Testis (tissue), 3 donors: ENCODE results near the gene SHISA6. TPM values are rescaled to one million over a fixed set of nuclear protein-coding genes. Genes with fewer than 3 reads are reported as not detected.

Source experiments
- DNase-seq: peaks from one replicate; pipeline ENCODE4 v3.0.0-alpha.2; 2019
- H3K27ac ChIP-seq, 2 donors: fragments of 200-600 bp; sonication (generic); one replicate each; pipeline ENCODE4 v1.5.1; 2019
- H3K27me3 ChIP-seq: fragments of 200-600 bp; sonication (generic); one replicate; pipeline ENCODE4 v1.5.1; 2019
- H3K36me3 ChIP-seq: fragments of 200-600 bp; sonication (generic); one replicate; pipeline ENCODE4 v1.5.1; 2017; ENCODE audit warnings: low read depth; ENCODE audit errors: missing control alignments
- H3K4me1 ChIP-seq: fragments of 200-600 bp; sonication (generic); one replicate; pipeline ENCODE4 v1.5.1; 2019
- H3K4me3 ChIP-seq, 2 donors: fragments of 200-600 bp; sonication (generic); one replicate each; pipeline ENCODE4 v1.5.1; 2017 to 2019
- H3K9me3 ChIP-seq: fragments of 200-600 bp; sonication (generic); one replicate; pipeline ENCODE4 v1.5.1; 2017
- POLR2A ChIP-seq: fragments of 450-650 bp; IDR thresholded peaks from one replicate; pipeline ENCODE4 v1.6.1; 2017; ENCODE audit warnings: antibody characterized with exemption, mild to moderate bottlenecking, moderate library complexity
- WGBS, 2 donors: methylation state at CpG; one replicate each; pipeline ENCODE4 v1.1.5; 2018; 5-methylcytosine and 5-hydroxymethylcytosine counted together
- intact Hi-C: fragments of 100-400 bp; cut with DNase I; formaldehyde crosslinking; loops from one replicate; pipeline ENCODE4 v1.15.1; 2023; ENCODE audit warnings: low total_unique reads
- polyA plus RNA-seq: library from polyadenylated mRNA; stranded (reverse); fragments of 350-450 nt; fragmentation: Illumina TruSeq; extraction: RNeasy Lipid Tissue Mini Kit (QIAGEN cat#74804); gene quantifications from one replicate; pipeline ENCODE4 v1.2.3, GENCODE V29; 2014; ENCODE audit warnings: low read depth, low replicate concordance; ENCODE audit not compliant: insufficient read depth
- total RNA-seq, 2 donors: library from RNA; depleted of rRNA; stranded (reverse); fragments of >200 nt; gene quantifications; one replicate each; pipeline ENCODE4 v1.2.3, GENCODE V29; 2016
- TF ChIP-seq, protein P1 (sequence below), 3 experiments: fragments of 450-650 bp in 2 of 3; fragments of 200-600 bp in 1 of 3; sonication (generic) in 1 of 3; IDR thresholded peaks; one replicate each; pipeline ENCODE4 v1.5.1; 2016 to 2019; ENCODE audit warnings: antibody characterized with exemption in 3 of 3, mild to moderate bottlenecking in 2 of 3, moderate library complexity in 1 of 3

Gene SHISA6
- total and polyA plus RNA-seq, 3 donors from 2014 or later = 4.0 to 10.3 (median 7.5) TPM

DNA sequence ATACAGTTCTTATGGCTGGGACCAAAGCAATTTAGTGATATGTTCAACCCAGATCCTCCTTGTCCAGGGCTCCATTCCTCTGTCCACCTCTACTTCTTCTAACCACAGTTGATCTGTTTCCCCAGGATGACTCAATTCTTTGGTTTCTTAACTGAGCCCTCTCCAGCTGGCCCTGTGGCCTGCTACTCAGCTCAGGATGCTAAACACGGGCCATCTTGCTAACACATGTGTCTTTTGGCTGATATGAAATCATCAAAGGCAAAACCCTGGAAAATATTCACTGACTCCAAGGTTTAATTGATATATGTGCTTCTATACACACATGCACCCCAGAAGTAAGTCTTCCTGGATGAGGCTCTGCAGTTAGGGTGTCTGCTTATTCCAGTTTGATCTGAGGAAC is 43.8 kb downstream of the SHISA6 start:
- Histone ChIP-seq H3K4me3 (no peak overlapping the region), H3K27me3 (no peaks in the 10 kb centered on the region), H3K4me1 (peaks cover under 1% of the 10 kb centered on the region), H3K9me3 (no peaks in the 10 kb centered on the region), H3K36me3 (no peaks in the 10 kb centered on the region), H3K27ac (no peak overlapping the region)
- no peak for DNase-seq
- TF ChIP-seq, protein P1, sequence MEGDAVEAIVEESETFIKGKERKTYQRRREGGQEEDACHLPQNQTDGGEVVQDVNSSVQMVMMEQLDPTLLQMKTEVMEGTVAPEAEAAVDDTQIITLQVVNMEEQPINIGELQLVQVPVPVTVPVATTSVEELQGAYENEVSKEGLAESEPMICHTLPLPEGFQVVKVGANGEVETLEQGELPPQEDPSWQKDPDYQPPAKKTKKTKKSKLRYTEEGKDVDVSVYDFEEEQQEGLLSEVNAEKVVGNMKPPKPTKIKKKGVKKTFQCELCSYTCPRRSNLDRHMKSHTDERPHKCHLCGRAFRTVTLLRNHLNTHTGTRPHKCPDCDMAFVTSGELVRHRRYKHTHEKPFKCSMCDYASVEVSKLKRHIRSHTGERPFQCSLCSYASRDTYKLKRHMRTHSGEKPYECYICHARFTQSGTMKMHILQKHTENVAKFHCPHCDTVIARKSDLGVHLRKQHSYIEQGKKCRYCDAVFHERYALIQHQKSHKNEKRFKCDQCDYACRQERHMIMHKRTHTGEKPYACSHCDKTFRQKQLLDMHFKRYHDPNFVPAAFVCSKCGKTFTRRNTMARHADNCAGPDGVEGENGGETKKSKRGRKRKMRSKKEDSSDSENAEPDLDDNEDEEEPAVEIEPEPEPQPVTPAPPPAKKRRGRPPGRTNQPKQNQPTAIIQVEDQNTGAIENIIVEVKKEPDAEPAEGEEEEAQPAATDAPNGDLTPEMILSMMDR (IDR thresholded peaks at IDR 0.05) = no peak
- no peak for TF ChIP-seq POLR2A
- WGBS, 2 donors = 42 to 43% methylated on average over 1 of the region's 1 CpG
- intact Hi-C loops = no loop called here

DNA sequence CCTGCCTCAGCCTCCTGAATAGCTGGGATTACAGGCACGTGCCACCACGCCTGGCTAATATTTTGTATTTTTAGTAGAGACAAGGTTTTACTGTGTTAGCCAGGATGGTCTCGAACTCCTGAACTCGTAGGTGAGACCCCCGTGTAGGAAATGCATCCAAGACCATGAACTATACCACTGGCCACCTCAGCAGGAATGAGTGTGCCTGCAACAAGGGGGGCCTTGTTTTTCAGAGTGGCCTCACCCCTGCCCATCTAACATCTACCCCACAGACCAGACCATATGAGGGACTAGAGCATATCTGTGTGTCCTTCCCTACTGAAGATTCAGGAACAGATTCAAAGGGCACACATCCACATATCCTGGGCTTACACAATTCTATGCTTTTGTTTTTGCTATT is 44.9 kb downstream of the SHISA6 start:
- Histone ChIP-seq H3K36me3 (no peaks in the 10 kb centered on the region), H3K9me3 (no peaks in the 10 kb centered on the region), H3K27me3 (no peaks in the 10 kb centered on the region), H3K4me1 (no peaks in the 10 kb centered on the region), H3K27ac (no peak overlapping the region), H3K4me3 (no peak overlapping the region)
- WGBS, 2 donors = 70 to 91% methylated on average over 5 of the region's 5 CpGs
- no peak for TF ChIP-seq POLR2A
- TF ChIP-seq, protein P1 (IDR thresholded peaks at IDR 0.05) = no peak
- no peak for DNase-seq
- intact Hi-C loops = no loop called here

DNA sequence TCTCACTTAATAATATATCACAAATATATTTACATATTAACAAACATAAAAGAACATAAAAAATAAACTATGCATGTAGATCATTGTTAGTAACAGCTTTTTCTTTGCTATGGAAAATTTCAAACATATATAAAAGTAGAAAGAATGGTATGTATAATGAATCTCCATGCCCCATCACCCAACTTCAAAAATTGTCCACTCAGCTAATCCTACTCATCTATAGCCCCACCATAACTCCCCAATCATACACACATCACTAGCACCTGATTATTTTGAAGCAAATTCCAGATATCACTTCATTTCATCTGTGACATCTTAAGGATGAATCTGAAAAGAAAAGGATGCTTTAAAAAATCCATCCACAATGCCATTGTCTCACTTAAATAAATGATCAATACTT is 46.8 kb downstream of the SHISA6 start:
- H3K27me3 ChIP-seq = no peaks in the 10 kb centered on the region
- H3K27ac ChIP-seq = no peak overlapping the region
- H3K4me3 ChIP-seq = no peak overlapping the region
- no peaks in the 10 kb centered on the region for H3K36me3 ChIP-seq
- H3K9me3 ChIP-seq = no peaks in the 10 kb centered on the region
- TF ChIP-seq, protein P1 (IDR thresholded peaks at IDR 0.05) = no peak
- TF ChIP-seq POLR2A = no peak
- no peaks in the 10 kb centered on the region for H3K4me1 ChIP-seq
- no peak for DNase-seq
- intact Hi-C loops = no loop called here

GRCh38 chr17:11290814-11291213 is 49.8 kb downstream of the SHISA6 start:
- Histone ChIP-seq H3K27ac (no peak overlapping the region), H3K27me3 (no peaks in the 10 kb centered on the region), H3K9me3 (no peaks in the 10 kb centered on the region), H3K4me3 (no peak overlapping the region), H3K36me3 (no peaks in the 10 kb centered on the region), H3K4me1 (no peaks in the 10 kb centered on the region)
- 96% methylated on average over 7 of the region's 7 CpGs for WGBS, 2 donors
- intact Hi-C loops = no loop called here
- no peak for TF ChIP-seq POLR2A
- TF ChIP-seq, protein P1 (IDR thresholded peaks at IDR 0.05) = no peak
- DNase-seq = no peak

DNA sequence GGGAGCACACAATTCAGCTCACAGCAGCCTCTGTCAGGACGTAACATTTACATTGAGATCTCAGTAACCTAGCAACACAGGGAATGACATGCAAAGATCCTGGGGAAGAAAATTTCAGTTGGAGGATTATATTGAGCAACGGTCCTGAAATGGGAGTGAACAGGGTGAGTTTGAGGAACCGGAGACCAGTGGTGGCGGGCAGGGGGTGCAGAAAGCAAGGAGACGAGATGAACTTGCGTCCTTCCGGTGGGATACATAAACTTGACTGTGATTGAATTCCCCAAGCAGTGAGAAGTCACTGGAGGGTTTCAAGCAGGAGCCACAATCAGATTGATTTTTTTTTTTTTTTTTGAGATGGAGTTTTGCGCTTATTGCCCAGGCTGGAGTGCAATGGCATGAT is 51.5 kb downstream of the SHISA6 start:
- H3K9me3 ChIP-seq = no peaks in the 10 kb centered on the region
- H3K27ac ChIP-seq = no peak overlapping the region
- 94 to 95% methylated on average over 8 of the region's 8 CpGs for WGBS, 2 donors
- no peaks in the 10 kb centered on the region for H3K27me3 ChIP-seq
- H3K36me3 ChIP-seq = no peaks in the 10 kb centered on the region
- no peak overlapping the region for H3K4me3 ChIP-seq
- H3K4me1 ChIP-seq = no peaks in the 10 kb centered on the region
- intact Hi-C loops = no loop called here
- no peak for DNase-seq
- no peak for TF ChIP-seq POLR2A
- TF ChIP-seq, protein P1 (IDR thresholded peaks at IDR 0.05) = no peak
